ENCODE data around the gene ATP5PO.
"Not testable (repeated sequence)": the region's sequence is repeated elsewhere in the genome, so short reads cannot be mapped to it uniquely, and the experiment has no call there.

The ATP5PO gene

GRCh38 chr21:33942426-33942825 is 26.8 kb upstream of the ATP5PO start:
- no peaks in the 10 kb centered on the region for H4K20me1 ChIP-seq
- peaks cover 13% of the 10 kb centered on the region for H3K9me3 ChIP-seq
- H3K9ac ChIP-seq: no peak overlapping the region
- H3K4me1 ChIP-seq: peaks cover 23% of the 10 kb centered on the region
- no peak overlapping the region for H3K4me2 ChIP-seq
- no peak overlapping the region for H3K27ac ChIP-seq
- no peak for TF ChIP-seq Cebpa-rat (IDR thresholded peaks at IDR 0.05)
- no peaks in the 10 kb centered on the region for H3K36me3 ChIP-seq
- H3K4me3 ChIP-seq: no peak overlapping the region
- no peaks in the 10 kb centered on the region for H3K27me3 ChIP-seq

GRCh38 chr21:33940881-33941245 is 25.3 kb upstream of the ATP5PO start:
- H3K9ac ChIP-seq: no peak overlapping the region

GRCh38 chr21:33940164-33940880 is 24.7 kb upstream of the ATP5PO start:
- Histone ChIP-seq H4K20me1 (no peaks in the 10 kb centered on the region), H3K4me3 (no peak overlapping the region), H3K4me2 (no peak overlapping the region), H3K9me3 (peaks cover 13% of the 10 kb centered on the region), H3K9ac (no peak overlapping the region), H3K36me3 (no peaks in the 10 kb centered on the region), H3K27ac (no peak overlapping the region), H3K4me1 (peaks cover 30% of the 10 kb centered on the region), H3K27me3 (no peaks in the 10 kb centered on the region)
- TF ChIP-seq Cebpa-rat (IDR thresholded peaks at IDR 0.05): no peak

More at GRCh38 chr21:33940881-33941245, 25.3 kb upstream of the ATP5PO start:
- Histone ChIP-seq H3K27me3 (no peaks in the 10 kb centered on the region), H3K27ac (no peak overlapping the region), H3K9me3 (peaks cover 13% of the 10 kb centered on the region), H4K20me1 (no peaks in the 10 kb centered on the region), H3K4me3 (no peak overlapping the region), H3K4me2 (no peak overlapping the region), H3K4me1 (peaks cover 24% of the 10 kb centered on the region), H3K36me3 (no peaks in the 10 kb centered on the region)
- no peak for TF ChIP-seq Cebpa-rat (IDR thresholded peaks at IDR 0.05)

GRCh38 chr21:33939226-33939625 is 23.6 kb upstream of the ATP5PO start:
- no peak overlapping the region for H3K4me2 ChIP-seq
- H3K36me3 ChIP-seq: no peaks in the 10 kb centered on the region
- H3K9ac ChIP-seq: no peak overlapping the region
- H4K20me1 ChIP-seq: no peaks in the 10 kb centered on the region
- H3K27me3 ChIP-seq: no peaks in the 10 kb centered on the region
- H3K9me3 ChIP-seq: peaks cover 5% of the 10 kb centered on the region
- no peak overlapping the region for H3K4me3 ChIP-seq
- no peak for TF ChIP-seq Cebpa-rat (IDR thresholded peaks at IDR 0.05)
- H3K4me1 ChIP-seq: peaks cover 30% of the 10 kb centered on the region
- H3K27ac ChIP-seq: no peak overlapping the region

GRCh38 chr21:33938381-33938780 is 22.8 kb upstream of the ATP5PO start:
- peaks cover 30% of the 10 kb centered on the region for H3K4me1 ChIP-seq
- no peaks in the 10 kb centered on the region for H3K27me3 ChIP-seq
- H4K20me1 ChIP-seq: no peaks in the 10 kb centered on the region
- H3K4me2 ChIP-seq: no peak overlapping the region
- H3K4me3 ChIP-seq: no peak overlapping the region
- TF ChIP-seq Cebpa-rat (IDR thresholded peaks at IDR 0.05): no peak
- H3K9ac ChIP-seq: no peak overlapping the region
- no peaks in the 10 kb centered on the region for H3K9me3 ChIP-seq
- no peak overlapping the region for H3K27ac ChIP-seq
- no peaks in the 10 kb centered on the region for H3K36me3 ChIP-seq

GRCh38 chr21:33937931-33938339 is 22.3 kb upstream of the ATP5PO start:
- no peaks in the 10 kb centered on the region for H3K36me3 ChIP-seq
- H3K4me1 ChIP-seq: peaks cover 30% of the 10 kb centered on the region
- no peaks in the 10 kb centered on the region for H3K9me3 ChIP-seq
- no peak for TF ChIP-seq Cebpa-rat (IDR thresholded peaks at IDR 0.05)
- H4K20me1 ChIP-seq: no peaks in the 10 kb centered on the region
- H3K4me2 ChIP-seq: no peak overlapping the region; the same call in 1 of the 2 replicates
- H3K27ac ChIP-seq: no peak overlapping the region
- H3K27me3 ChIP-seq: no peaks in the 10 kb centered on the region
- H3K4me3 ChIP-seq: no peak overlapping the region
- no peak overlapping the region for H3K9ac ChIP-seq

GRCh38 chr21:33937146-33937545 is 21.5 kb upstream of the ATP5PO start:
- Histone ChIP-seq H3K9me3 (no peaks in the 10 kb centered on the region), H3K4me1 (peaks cover 38% of the 10 kb centered on the region), H3K36me3 (no peaks in the 10 kb centered on the region), H3K4me2 (peak overlapping the region; percentile 61), H3K4me3 (no peak overlapping the region), H4K20me1 (no peaks in the 10 kb centered on the region), H3K9ac (no peak overlapping the region), H3K27me3 (no peaks in the 10 kb centered on the region), H3K27ac (no peak overlapping the region; the same call in 1 of the 2 replicates)
- no peak for TF ChIP-seq Cebpa-rat (IDR thresholded peaks at IDR 0.05)

GRCh38 chr21:33936301-33937038 is 20.9 kb upstream of the ATP5PO start:
- no peaks in the 10 kb centered on the region for H3K9me3 ChIP-seq
- H3K4me2 ChIP-seq: peak overlapping the region; percentile 61
- no peaks in the 10 kb centered on the region for H4K20me1 ChIP-seq
- no peak for TF ChIP-seq Cebpa-rat (IDR thresholded peaks at IDR 0.05)
- peaks cover 45% of the 10 kb centered on the region for H3K4me1 ChIP-seq
- no peaks in the 10 kb centered on the region for H3K27me3 ChIP-seq
- peak overlapping the region; percentile 12 for H3K27ac ChIP-seq
- no peak overlapping the region for H3K4me3 ChIP-seq
- H3K36me3 ChIP-seq: no peaks in the 10 kb centered on the region
- no peak overlapping the region for H3K9ac ChIP-seq

GRCh38 chr21:33932731-33933130 is 17.1 kb upstream of the ATP5PO start:
- Histone ChIP-seq H4K20me1 (no peaks in the 10 kb centered on the region), H3K36me3 (no peaks in the 10 kb centered on the region), H3K4me2 (peak overlapping the region; percentile 85), H3K9ac (no peak overlapping the region), H3K4me3 (0 out of 2 replicates have a peak overlapping the region, but pooled peaks have one; percentile 62), H3K4me1 (peaks cover 41% of the 10 kb centered on the region), H3K9me3 (no peaks in the 10 kb centered on the region), H3K27me3 (no peaks in the 10 kb centered on the region), H3K27ac (no peak overlapping the region)
- no peak for TF ChIP-seq Cebpa-rat (IDR thresholded peaks at IDR 0.05)

GRCh38 chr21:33931799-33932390 is 16.3 kb upstream of the ATP5PO start:
- H3K27ac ChIP-seq: peak overlapping the region; percentile 68
- peak overlapping the region; percentile 63 for H3K9ac ChIP-seq
- no peaks in the 10 kb centered on the region for H3K36me3 ChIP-seq
- H3K27me3 ChIP-seq: no peaks in the 10 kb centered on the region
- no peaks in the 10 kb centered on the region for H3K9me3 ChIP-seq
- no peaks in the 10 kb centered on the region for H4K20me1 ChIP-seq
- peaks cover 33% of the 10 kb centered on the region for H3K4me1 ChIP-seq
- peak overlapping the region; percentile 85 for H3K4me2 ChIP-seq
- H3K4me3 ChIP-seq: peak overlapping the region; percentile 62
- no peak for TF ChIP-seq Cebpa-rat (IDR thresholded peaks at IDR 0.05)

GRCh38 chr21:33931052-33931798 is 15.6 kb upstream of the ATP5PO start:
- H3K4me2 ChIP-seq: peak overlapping the region; percentile 85
- 0 out of 2 replicates have a peak overlapping the region, but pooled peaks have one; percentile 63 for H3K9ac ChIP-seq
- not testable (repeated sequence) for H4K20me1 ChIP-seq, H3K9me3 ChIP-seq, H3K27me3 ChIP-seq, H3K36me3 ChIP-seq
- peak overlapping the region; percentile 68 for H3K27ac ChIP-seq
- peak overlapping the region; percentile 62 for H3K4me3 ChIP-seq
- peaks cover 26% of the 10 kb centered on the region for H3K4me1 ChIP-seq

- H3K27me3 ChIP-seq, H3K4me2 ChIP-seq, H3K27ac ChIP-seq, H3K36me3 ChIP-seq, H3K9ac ChIP-seq, H3K4me1 ChIP-seq, H4K20me1 ChIP-seq, H3K4me3 ChIP-seq, H3K9me3 ChIP-seq: not testable (repeated sequence)
Measured at GRCh38 chr21:33926248-33926647, 10.6 kb upstream of the ATP5PO start.
